GM19239 (cell line): ENCODE data around the gene C21orf58.

Experiments used
- DNase-seq: peaks from one replicate; pipeline ENCODE4 v3.0.0; 2011; ENCODE audit warnings: low spot score; ENCODE audit not compliant: insufficient read length
- FAIRE-seq: peaks from 2 replicates; lab custom pipeline; 2011; peaks lifted over from hg19 to GRCh38; lab: Jason Lieb, UNC

Gene C21orf58

GRCh38 chr21:46299167-46299566 is 24.5 kb downstream of the C21orf58 start:
- no peak for FAIRE-seq
- no peak for DNase-seq

GRCh38 chr21:46297338-46298271 is 26.1 kb downstream of the C21orf58 start:
- DNase-seq (no peak), FAIRE-seq (no peak)

GRCh38 chr21:46295996-46296752 is 27.5 kb downstream of the C21orf58 start:
- FAIRE-seq (no peak), DNase-seq (no peak)

GRCh38 chr21:46295177-46295770 is 28.4 kb downstream of the C21orf58 start:
- no peak for DNase-seq
- no peak for FAIRE-seq

- FAIRE-seq: no peak
- no peak for DNase-seq
Measured at GRCh38 chr21:46294647-46295176, 29.0 kb downstream of the C21orf58 start.

GRCh38 chr21:46291561-46291960 is 32.1 kb downstream of the C21orf58 start:
- FAIRE-seq: no peak

GRCh38 chr21:46289655-46290179 is 34.0 kb downstream of the C21orf58 start:
- no peak for FAIRE-seq
- DNase-seq: no peak

More at GRCh38 chr21:46291561-46291960, 32.1 kb downstream of the C21orf58 start:
- DNase-seq: no peak

- FAIRE-seq: no peak
- no peak for DNase-seq
Measured at GRCh38 chr21:46287541-46287940, 36.1 kb downstream of the C21orf58 start.

GRCh38 chr21:46286648-46287002 is 37.0 kb downstream of the C21orf58 start:
- FAIRE-seq (peak; percentile 44), DNase-seq (no peak)

GRCh38 chr21:46285761-46286647 is 37.7 kb downstream of the C21orf58 start, which contains the start of gene YBEY:
YBEY (plus strand) TSS chr21:46286342; CDS start chr21:46286914, 572 bp downstream.
- FAIRE-seq: peak; percentile 51
- peak; percentile 93 for DNase-seq

- DNase-seq (no peak), FAIRE-seq (no peak)
Measured at GRCh38 chr21:46285206-46285661, 38.4 kb downstream of the C21orf58 start, which contains the start of gene MCM3AP. MCM3AP (minus strand) TSS chr21:46285611; CDS start chr21:46285286, 325 bp downstream.

- no peak for DNase-seq
- FAIRE-seq: no peak
Measured at GRCh38 chr21:46284733-46285132, 38.9 kb downstream of the C21orf58 start.

GRCh38 chr21:46284077-46284644 is 39.5 kb downstream of the C21orf58 start:
- DNase-seq (no peak), FAIRE-seq (no peak)

GRCh38 chr21:46274797-46275390 is 48.8 kb downstream of the C21orf58 start:
- DNase-seq: no peak
- no peak for FAIRE-seq

- FAIRE-seq (no peak), DNase-seq (no peak)
Measured at GRCh38 chr21:46273341-46273740, 50.3 kb downstream of the C21orf58 start.

- no peak for DNase-seq
Measured at GRCh38 chr21:46269466-46269865, 54.2 kb downstream of the C21orf58 start.

GRCh38 chr21:46268371-46268770 is 55.3 kb downstream of the C21orf58 start:
- DNase-seq (no peak), FAIRE-seq (no peak)

More at GRCh38 chr21:46269466-46269865, 54.2 kb downstream of the C21orf58 start:
- FAIRE-seq: no peak

GRCh38 chr21:46266946-46267345 is 56.7 kb downstream of the C21orf58 start:
- no peak for FAIRE-seq
- DNase-seq: no peak
